Activated naive CD8-positive, alpha-beta T cell treated with anti-CD3 and anti-CD28 coated beads, Interleukin-2, amount 10 ng/mL, durations not matched to agents 7 days and 5 days (primary cell): Measurements from ENCODE around the gene ANKRD17. TPM values are rescaled to one million over a fixed set of nuclear protein-coding genes. Genes with fewer than 3 reads are reported as not detected.
"Not testable (repeated sequence)": the region's sequence is repeated elsewhere in the genome, so short reads cannot be mapped to it uniquely, and the experiment has no call there.

Source experiments
- ATAC-seq: fragments of 150-1000 bp; cut with Tn5 transposase; one replicate; pipeline ENCODE4 v1.10.0; 2021; ENCODE audit warnings: low read depth, moderate library complexity
- POLR2A ChIA-PET: fragments of 350-600 bp; sonication (Branson Sonifier 250); formaldehyde crosslinking; loops from one replicate; lab custom pipeline; 2021; ENCODE audit warnings: antibody characterized with exemption; lab: Charles Lee
- DNase-seq: peaks from one replicate; pipeline ENCODE4 v3.0.0; 2021
- H3K27ac Mint-ChIP-seq: one replicate; pipeline ENCODE4 v1.8.0; 2022; ENCODE audit warnings: mild to moderate bottlenecking, mixed read lengths
- H3K27me3 Mint-ChIP-seq: one replicate; pipeline ENCODE4 v1.8.0; 2022; ENCODE audit warnings: mild to moderate bottlenecking, moderate library complexity, mixed read lengths
- H3K36me3 Mint-ChIP-seq: one replicate; pipeline ENCODE4 v1.8.0; 2021; ENCODE audit warnings: mild to moderate bottlenecking, mixed read lengths
- H3K4me1 Mint-ChIP-seq: one replicate; pipeline ENCODE4 v1.8.0; 2021; ENCODE audit warnings: mixed read lengths
- H3K4me3 Mint-ChIP-seq: one replicate; pipeline ENCODE4 v1.8.0; 2022; ENCODE audit warnings: mild to moderate bottlenecking, moderate library complexity, mixed read lengths
- H3K9me3 Mint-ChIP-seq: one replicate; pipeline ENCODE4 v1.8.0; 2021; ENCODE audit warnings: mixed read lengths
- total RNA-seq, 2 experiments: library from RNA; stranded (reverse); gene quantifications; one replicate each; pipeline ENCODE4 v1.2.3, GENCODE V29; 2021

Gene ANKRD17
- total RNA-seq, 2 experiments from 2014 or later = 49.8 to 53.0 TPM

- no peak for DNase-seq
- no peak for ATAC-seq
- POLR2A ChIA-PET = no interaction called here
- H3K36me3 Mint-ChIP-seq = peaks cover 50% of the 10 kb centered on the region
- H3K27me3 Mint-ChIP-seq = no peaks in the 10 kb centered on the region
- H3K4me1 Mint-ChIP-seq = peaks cover 17% of the 10 kb centered on the region
- no peak overlapping the region for H3K27ac Mint-ChIP-seq
- no peaks in the 10 kb centered on the region for H3K9me3 Mint-ChIP-seq
- H3K4me3 Mint-ChIP-seq = no peak overlapping the region
Observed at GRCh38 chr4:73237044-73237443, 21.6 kb downstream of the ANKRD17 start.

GRCh38 chr4:73236151-73236550, 22.4 kb downstream of the ANKRD17 start:
- H3K36me3 Mint-ChIP-seq = peaks cover 53% of the 10 kb centered on the region
- no peak for ATAC-seq
- no peak for DNase-seq
- H3K9me3 Mint-ChIP-seq = no peaks in the 10 kb centered on the region
- H3K27ac Mint-ChIP-seq = no peak overlapping the region
- H3K4me3 Mint-ChIP-seq = no peak overlapping the region
- POLR2A ChIA-PET = interaction anchor here (1.1 kb wide), 1 partner anchor 13 kb away, joined by 4 read pairs; no protein-coding TSS in a partner anchor
- no peaks in the 10 kb centered on the region for H3K27me3 Mint-ChIP-seq
- peaks cover 22% of the 10 kb centered on the region for H3K4me1 Mint-ChIP-seq

DNA sequence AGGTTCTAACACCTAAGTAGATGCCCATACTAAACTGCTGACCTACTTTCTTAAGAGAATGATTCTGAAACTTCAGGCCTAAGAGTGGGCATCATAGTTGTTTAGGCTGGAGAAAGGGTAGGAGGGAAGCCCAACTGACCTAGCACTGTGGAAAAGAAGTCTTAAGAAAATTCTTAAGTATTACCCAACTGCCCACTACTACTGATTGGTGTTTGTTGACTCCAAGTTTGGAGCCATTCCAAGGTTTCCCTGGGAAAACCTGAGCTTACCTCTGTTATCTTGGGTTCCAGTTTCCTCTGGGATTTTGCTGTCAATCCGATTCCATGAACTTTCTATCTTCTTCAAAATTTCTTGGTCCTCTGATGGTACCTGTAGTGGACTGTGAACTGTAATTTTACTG, 23.9 kb downstream of the ANKRD17 start:
- no peak overlapping the region for H3K4me3 Mint-ChIP-seq
- H3K9me3 Mint-ChIP-seq = no peaks in the 10 kb centered on the region
- H3K4me1 Mint-ChIP-seq = peaks cover 22% of the 10 kb centered on the region
- POLR2A ChIA-PET = no interaction called here
- no peaks in the 10 kb centered on the region for H3K27me3 Mint-ChIP-seq
- ATAC-seq = no peak
- peaks cover 55% of the 10 kb centered on the region for H3K36me3 Mint-ChIP-seq
- H3K27ac Mint-ChIP-seq = no peak overlapping the region
- DNase-seq = no peak

DNA sequence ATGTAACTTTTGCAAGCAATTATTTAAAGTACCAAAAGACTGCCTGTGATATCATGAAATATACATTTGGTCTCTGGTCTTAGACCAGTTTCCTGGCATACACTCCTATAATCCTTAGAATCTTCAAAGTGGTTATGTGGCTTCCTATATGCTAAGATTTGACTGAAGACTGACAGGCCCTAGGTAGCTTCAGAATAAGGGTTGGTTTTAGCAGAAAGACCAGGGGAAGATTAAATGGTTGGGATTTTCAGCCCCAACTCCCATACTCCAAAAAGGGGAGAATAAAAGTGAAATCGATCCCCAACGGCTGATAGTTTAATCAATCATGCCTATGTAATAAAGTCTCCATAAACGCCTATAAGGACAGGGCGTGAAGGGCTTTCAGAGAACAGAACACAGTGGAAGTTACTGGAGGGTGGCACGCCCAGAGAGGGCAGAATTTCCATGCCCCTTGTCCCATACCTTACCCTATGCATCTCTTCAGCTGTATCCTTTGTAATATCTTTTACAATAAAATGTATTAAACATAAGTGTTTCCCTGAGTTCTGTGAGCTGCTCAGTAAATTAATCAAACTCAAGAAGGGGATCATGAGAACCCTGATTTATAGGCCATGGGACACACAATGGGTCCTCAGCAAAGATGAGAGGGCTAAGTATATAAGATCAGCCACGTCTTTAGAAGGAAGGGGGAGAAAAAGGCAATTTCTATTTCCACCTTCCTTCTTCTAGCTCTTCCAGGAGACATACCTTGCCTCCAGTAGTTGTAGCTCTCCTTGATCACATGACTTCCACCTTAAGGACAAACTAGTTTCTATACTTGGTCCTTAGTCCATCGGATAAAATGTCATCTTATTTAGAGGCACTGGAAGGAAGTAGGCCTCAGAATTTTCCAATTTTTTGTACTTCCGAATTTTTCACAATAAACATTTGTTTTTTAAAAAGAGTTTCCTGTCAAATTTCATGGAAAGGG, 26.8 kb downstream of the ANKRD17 start:
- Mint-ChIP-seq H3K4me1 (peaks cover 11% of the 10 kb centered on the region), H3K4me3 (no peak overlapping the region), H3K27ac (no peak overlapping the region), H3K27me3 (no peaks in the 10 kb centered on the region), H3K9me3 (no peaks in the 10 kb centered on the region), H3K36me3 (peaks cover 44% of the 10 kb centered on the region)
- DNase-seq (no peak), ATAC-seq (no peak)
- POLR2A ChIA-PET = no interaction called here

DNA sequence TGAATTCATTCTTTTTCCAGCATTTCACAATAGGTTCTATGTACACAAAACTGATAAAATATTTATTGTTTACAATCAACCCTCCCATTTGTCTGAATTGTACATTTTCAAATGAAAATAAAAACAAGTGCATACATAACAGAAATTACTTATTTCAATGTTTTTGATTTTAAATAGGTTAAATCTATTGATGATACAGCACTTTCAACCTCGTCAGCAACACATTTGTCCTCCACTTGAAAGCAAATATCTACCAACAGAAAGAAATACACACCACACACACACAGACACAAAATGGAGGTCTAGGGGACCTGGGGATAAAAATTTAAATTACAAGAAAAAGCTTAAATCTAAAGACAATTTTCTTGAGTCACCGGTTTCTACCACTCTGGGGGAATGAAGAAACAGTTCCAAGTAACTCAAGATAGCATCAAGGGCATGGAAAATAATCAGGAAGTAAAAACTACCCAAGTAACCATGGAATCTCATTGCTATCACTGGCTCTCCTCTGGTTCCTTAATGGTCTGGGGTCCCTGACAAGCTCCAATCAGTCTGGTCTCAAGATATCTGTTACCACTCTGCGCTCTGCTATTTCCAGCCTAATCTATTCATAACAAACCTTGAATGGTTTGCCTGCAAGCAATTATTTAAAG, 27.6 kb downstream of the ANKRD17 start:
- peaks cover 36% of the 10 kb centered on the region for H3K36me3 Mint-ChIP-seq
- ATAC-seq (no peak), DNase-seq (no peak)
- H3K27me3 Mint-ChIP-seq = no peaks in the 10 kb centered on the region
- no peak overlapping the region for H3K27ac Mint-ChIP-seq
- H3K4me3 Mint-ChIP-seq = no peak overlapping the region
- no peaks in the 10 kb centered on the region for H3K9me3 Mint-ChIP-seq
- POLR2A ChIA-PET = no interaction called here
- peaks cover 11% of the 10 kb centered on the region for H3K4me1 Mint-ChIP-seq

DNA sequence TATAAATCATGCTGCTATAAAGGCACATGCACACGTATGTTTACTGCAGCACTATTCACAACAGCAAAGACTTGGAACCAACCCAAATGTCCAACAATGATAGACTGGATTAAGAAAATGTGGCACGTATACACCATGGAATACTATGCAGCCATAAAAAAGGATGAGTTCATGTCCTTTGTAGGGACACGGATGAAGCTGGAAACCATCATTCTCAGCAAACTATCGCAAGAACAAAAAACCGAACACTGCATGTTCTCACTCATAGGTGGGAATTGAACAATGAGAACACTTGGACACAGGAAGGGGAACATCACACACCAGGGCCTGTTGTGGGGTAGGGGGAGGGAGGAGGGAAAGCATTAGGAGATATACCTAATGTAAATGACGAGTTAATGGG, 29.8 kb downstream of the ANKRD17 start:
- peaks cover 20% of the 10 kb centered on the region for H3K36me3 Mint-ChIP-seq
- H3K9me3 Mint-ChIP-seq, H3K4me3 Mint-ChIP-seq, H3K27ac Mint-ChIP-seq, DNase-seq, H3K27me3 Mint-ChIP-seq, POLR2A ChIA-PET, ATAC-seq: not testable (repeated sequence)
- peaks cover 15% of the 10 kb centered on the region for H3K4me1 Mint-ChIP-seq

DNA sequence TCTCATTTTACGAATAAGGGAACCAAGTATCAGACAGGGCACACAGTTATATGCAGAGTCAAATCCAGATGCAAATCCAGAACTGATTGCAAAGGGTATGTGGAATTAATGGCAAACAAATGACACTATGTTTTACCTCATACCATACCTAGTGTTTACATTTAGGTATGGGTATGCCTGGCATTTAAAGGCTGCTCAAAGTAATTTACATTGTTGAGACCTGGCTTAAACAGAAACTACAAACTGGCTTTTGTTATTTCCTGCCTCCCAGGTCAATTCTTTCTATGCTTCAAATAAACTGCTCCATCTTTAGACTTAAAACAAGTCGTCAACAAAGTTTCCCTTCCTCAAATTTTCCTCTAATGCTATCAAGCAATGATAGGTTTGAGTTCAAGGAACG, 33.7 kb downstream of the ANKRD17 start:
- Mint-ChIP-seq H3K36me3 (peaks cover 9% of the 10 kb centered on the region), H3K27ac (no peak overlapping the region), H3K9me3 (no peaks in the 10 kb centered on the region), H3K4me3 (no peak overlapping the region), H3K4me1 (peaks cover 15% of the 10 kb centered on the region), H3K27me3 (no peaks in the 10 kb centered on the region)
- POLR2A ChIA-PET = no interaction called here
- DNase-seq (no peak), ATAC-seq (no peak)

- DNase-seq = no peak
- peak overlapping the region; percentile 65 for H3K27ac Mint-ChIP-seq
Observed at GRCh38 chr4:73223258-73223650, 35.3 kb downstream of the ANKRD17 start.

GRCh38 chr4:73222466-73223257, 35.9 kb downstream of the ANKRD17 start:
- H3K4me1 Mint-ChIP-seq = peaks cover 15% of the 10 kb centered on the region
- no peak overlapping the region for H3K27ac Mint-ChIP-seq
- DNase-seq = no peak
- ATAC-seq = peak; percentile 100
- POLR2A ChIA-PET = interaction anchor here (0.5 to 1.1 kb wide), 3 partner anchors 10 to 36 kb away, joined by 3 to 9 read pairs (median 4); partner anchors contain the start of gene ANKRD17
- H3K9me3 Mint-ChIP-seq = no peaks in the 10 kb centered on the region
- H3K27me3 Mint-ChIP-seq = no peaks in the 10 kb centered on the region
- no peak overlapping the region for H3K4me3 Mint-ChIP-seq
- peaks cover 7% of the 10 kb centered on the region for H3K36me3 Mint-ChIP-seq

More at GRCh38 chr4:73223258-73223650, 35.3 kb downstream of the ANKRD17 start:
- H3K4me3 Mint-ChIP-seq = peak overlapping the region; percentile 57
- ATAC-seq = peak; percentile 17
- peaks cover 4% of the 10 kb centered on the region for H3K36me3 Mint-ChIP-seq
- no peaks in the 10 kb centered on the region for H3K9me3 Mint-ChIP-seq
- H3K27me3 Mint-ChIP-seq = no peaks in the 10 kb centered on the region
- peaks cover 15% of the 10 kb centered on the region for H3K4me1 Mint-ChIP-seq
- POLR2A ChIA-PET = interaction anchor here (0.5 to 1.1 kb wide), 3 partner anchors 10 to 36 kb away, joined by 3 to 9 read pairs (median 4); partner anchors contain the start of gene ANKRD17

DNA sequence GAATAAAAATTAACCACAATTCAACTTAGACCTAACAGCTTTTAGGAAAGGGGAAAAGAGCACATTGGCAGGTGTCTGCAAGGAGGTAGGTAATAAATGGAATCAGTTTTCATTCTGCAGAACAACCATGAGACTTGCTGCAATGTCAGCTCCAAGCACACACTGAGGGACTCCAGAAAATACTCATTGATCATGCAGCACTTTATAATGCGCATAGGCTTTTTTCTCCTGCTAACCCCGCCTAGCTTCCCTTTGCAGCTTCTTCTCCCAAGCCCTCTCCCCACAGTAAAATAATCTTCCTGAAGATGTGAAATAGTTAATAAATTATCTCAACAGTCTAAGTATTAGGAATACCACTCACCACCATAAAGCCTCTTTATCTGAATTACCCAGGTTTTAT, 36.9 kb downstream of the ANKRD17 start:
- H3K4me3 Mint-ChIP-seq = peak overlapping the region; percentile 52
- H3K9me3 Mint-ChIP-seq = no peaks in the 10 kb centered on the region
- H3K27me3 Mint-ChIP-seq = no peaks in the 10 kb centered on the region
- ATAC-seq (no peak), DNase-seq (no peak)
- peaks cover 15% of the 10 kb centered on the region for H3K4me1 Mint-ChIP-seq
- POLR2A ChIA-PET = no interaction called here
- H3K36me3 Mint-ChIP-seq = peaks cover 11% of the 10 kb centered on the region
- H3K27ac Mint-ChIP-seq = peak overlapping the region; percentile 56

DNA sequence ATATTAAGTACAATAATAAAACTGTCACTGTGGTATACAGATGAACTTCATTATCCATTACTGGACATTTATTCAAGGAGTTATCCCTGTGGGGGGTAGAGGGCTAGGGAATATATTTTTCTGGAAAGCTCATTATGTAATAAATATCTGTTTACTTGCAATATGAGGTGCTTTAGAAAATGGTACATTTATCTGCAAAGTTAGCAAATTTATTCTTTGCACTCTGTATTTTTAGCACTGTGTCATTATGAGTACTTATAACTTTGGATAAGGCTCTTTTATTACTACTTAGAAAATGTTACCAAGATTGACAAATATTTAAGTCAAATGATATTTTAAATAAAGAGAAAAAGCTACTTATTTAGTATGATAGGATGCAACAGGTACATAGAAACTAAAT, 37.8 kb downstream of the ANKRD17 start:
- ATAC-seq (no peak), DNase-seq (no peak)
- Mint-ChIP-seq H3K4me1 (peaks cover 15% of the 10 kb centered on the region), H3K27me3 (no peaks in the 10 kb centered on the region), H3K4me3 (no peak overlapping the region), H3K36me3 (peaks cover 12% of the 10 kb centered on the region), H3K27ac (no peak overlapping the region), H3K9me3 (no peaks in the 10 kb centered on the region)
- POLR2A ChIA-PET = no interaction called here

GRCh38 chr4:73213916-73214653, 44.5 kb downstream of the ANKRD17 start:
- Mint-ChIP-seq H3K9me3 (no peaks in the 10 kb centered on the region), H3K27me3 (no peaks in the 10 kb centered on the region), H3K36me3 (peaks cover 25% of the 10 kb centered on the region), H3K4me3 (no peak overlapping the region), H3K27ac (no peak overlapping the region), H3K4me1 (no peaks in the 10 kb centered on the region)
- DNase-seq (no peak), ATAC-seq (no peak)
- POLR2A ChIA-PET = no interaction called here
